K562 (cell line): ENCODE measurements around the gene GOLT1A. TPM values are rescaled to one million over a fixed set of nuclear protein-coding genes. Genes with fewer than 3 reads are reported as not detected.

Experiments
- ATAC-seq: fragments of 200-7000 bp; cut with Tn5 transposase; 3 replicates; pipeline ENCODE4 v1.9.1; 2020; ENCODE audit warnings: moderate library complexity
- BruUV-seq: library from RNA; stranded (reverse); fragments of 400-500 nt; replicated peaks from 2 replicates; lab custom pipeline; 2021; lab: Mats Ljungman, UMichigan
- CTCF ChIA-PET: fragments of 300-600 bp; formaldehyde crosslinking; extraction: SDS; loops from one replicate; lab custom pipeline; 2021; ENCODE audit warnings: low intra/inter-chr PET ratio; lab: Yijun Ruan, JAX
- POLR2A ChIA-PET: fragments of 300-600, 350-650 bp; sonication (Branson Sonifier 250); formaldehyde crosslinking; extraction: SDS; loops from one replicate; lab custom pipeline; 2021; ENCODE audit warnings: antibody characterized with exemption, inconsistent platforms; lab: Yijun Ruan, JAX
- DNase-seq, 4 experiments: peaks; one replicate each; pipeline versions ENCODE4 v3.0.0 to v3.0.0-alpha.2; 2011 to 2018; ENCODE audit warnings: low spot score in 3 of 4, mixed read lengths in 3 of 4; ENCODE audit errors: extremely low read depth in 1 of 4
- FAIRE-seq: peaks from 2 replicates; lab custom pipeline; 2011; peaks lifted over from hg19 to GRCh38; lab: Jason Lieb, UNC
- H2AFZ ChIP-seq: 2 replicates; pipeline ENCODE4 v1.6.0; 2011; ENCODE audit warnings: low read depth, low read length, control low read depth, inconsistent platforms
- H3K27ac ChIP-seq: fragments of 200-600 bp; 3 replicates; pipeline ENCODE4 v1.8.0; 2011; ENCODE audit warnings: low read depth, mild to moderate bottlenecking, control low read depth, inconsistent platforms, low read length, moderate library complexity, mixed read lengths; ENCODE audit errors: extremely low read depth
- H3K27me3 ChIP-seq, 2 experiments: fragments of 300-600 bp in 1 of 2; 2 replicates in 1 of 2; 3 replicates in 1 of 2; pipeline versions ENCODE4 v1.6.0 to v1.8.0; 2011; ENCODE audit warnings: inconsistent platforms in 2 of 2, low read length in 2 of 2, mild to moderate bottlenecking in 1 of 2, mixed read lengths in 1 of 2, moderate library complexity in 1 of 2; ENCODE audit not compliant: control insufficient read depth in 2 of 2, insufficient read depth in 2 of 2
- H3K36me3 ChIP-seq: fragments of 300-600 bp; 3 replicates; pipeline ENCODE4 v1.8.0; 2011; ENCODE audit warnings: mild to moderate bottlenecking, low read length, inconsistent platforms; ENCODE audit not compliant: control insufficient read depth, insufficient read depth
- H3K4me1 ChIP-seq, 2 experiments: fragments of 200-600 bp in 1 of 2; replicated peaks in 1 of 2; 2 replicates in 1 of 2; 3 replicates in 1 of 2; pipeline versions ENCODE4 v1.5.1 to v1.8.0; 2011; ENCODE audit warnings: inconsistent platforms in 2 of 2, low read length in 2 of 2, mild to moderate bottlenecking in 1 of 2, mixed read lengths in 1 of 2, moderate library complexity in 1 of 2; ENCODE audit not compliant: control insufficient read depth in 2 of 2, insufficient read depth in 2 of 2
- H3K4me2 ChIP-seq: 2 replicates; pipeline ENCODE4 v1.6.1; 2011; ENCODE audit warnings: low read length, control low read depth, inconsistent platforms, mixed read lengths; ENCODE audit not compliant: insufficient read depth
- H3K4me3 ChIP-seq: fragments of 200-600 bp; sonication (generic), shearing (Covaris generic); 2 replicates; pipeline ENCODE4 v1.5.1; 2016; ENCODE audit warnings: control low read depth, inconsistent platforms
- H3K79me2 ChIP-seq: fragments of 200-600 bp; 3 replicates; pipeline ENCODE4 v1.8.0; 2011; ENCODE audit warnings: low read length, inconsistent platforms; ENCODE audit not compliant: control insufficient read depth, insufficient read depth
- H3K9ac ChIP-seq, 2 experiments: 2 replicates each; pipeline versions ENCODE4 v1.6.0 to v1.6.1; 2011; ENCODE audit warnings: low read depth in 2 of 2, low read length in 2 of 2, control low read depth in 1 of 2, inconsistent platforms in 1 of 2, mild to moderate bottlenecking in 1 of 2, mixed read lengths in 1 of 2; ENCODE audit not compliant: insufficient read depth in 1 of 2
- H3K9me1 ChIP-seq: one replicate; pipeline ENCODE4 v1.6.0; 2011; ENCODE audit warnings: inconsistent platforms, mild to moderate bottlenecking, low read length, moderate library complexity; ENCODE audit not compliant: control insufficient read depth, insufficient read depth
- H3K9me3 ChIP-seq: replicated peaks from 2 replicates; pipeline ENCODE4 v1.5.1; 2011; ENCODE audit warnings: low read depth, low read length, inconsistent platforms; ENCODE audit not compliant: control insufficient read depth, insufficient read depth
- H4K20me1 ChIP-seq: replicated peaks from 2 replicates; pipeline ENCODE4 v1.6.1; 2011; ENCODE audit warnings: low read length, inconsistent platforms, mixed read lengths; ENCODE audit not compliant: control insufficient read depth, insufficient read depth
- EGR1 ChIP-seq: fragments of 450-650 bp; conservative IDR thresholded peaks from 2 replicates; pipeline ENCODE4 v1.6.1; 2017; ENCODE audit warnings: mild to moderate bottlenecking
- ETV6 ChIP-seq, 3 experiments: fragments of 150-350 bp in 1 of 3; sonication (generic) in 1 of 3; formaldehyde crosslinking in 1 of 3; IDR thresholded peaks; 2 replicates each; pipeline versions ENCODE4 v1.6.1 to v1.8.0; 2014 to 2022; ENCODE audit warnings: borderline replicate concordance in 2 of 3, low read depth in 2 of 3, antibody characterized with exemption in 1 of 3, low read length in 1 of 3, mild to moderate bottlenecking in 1 of 3, missing genetic modification reagents in 1 of 3
- HDGF ChIP-seq: fragments of 450-650 bp; IDR thresholded peaks from 2 replicates; pipeline ENCODE4 v1.6.1; 2016
- HLTF ChIP-seq: fragments of 450-650 bp; IDR thresholded peaks from 2 replicates; pipeline ENCODE4 v1.6.1; 2016
- PTRF ChIP-seq: fragments of 450-650 bp; IDR thresholded peaks from 2 replicates; pipeline ENCODE4 v1.6.1; 2016; ENCODE audit warnings: mild to moderate bottlenecking, missing genetic modification characterization, missing compliant biosample characterization
- RBBP5 ChIP-seq: fragments of 200-600 bp; sonication (generic); IDR thresholded peaks from 2 replicates; pipeline ENCODE4 v1.6.1; 2012; ENCODE audit warnings: borderline replicate concordance, mild to moderate bottlenecking, low read length, control low read depth, inconsistent platforms; ENCODE audit not compliant: insufficient read depth, poor library complexity, severe bottlenecking
- RBM25 ChIP-seq: fragments of 200-400 bp; formaldehyde crosslinking; IDR thresholded peaks from 2 replicates; pipeline ENCODE4 v1.6.1; 2018; ENCODE audit warnings: low read length, low read depth, moderate library complexity; ENCODE audit not compliant: severe bottlenecking
- SAFB ChIP-seq: fragments of 200-400 bp; formaldehyde crosslinking; IDR thresholded peaks from 2 replicates; pipeline ENCODE4 v1.6.1; 2017; ENCODE audit warnings: low read depth, low read length, borderline replicate concordance
- SNRNP70 ChIP-seq: fragments of 200-400 bp; formaldehyde crosslinking; optimal IDR thresholded peaks from 2 replicates; pipeline ENCODE3; 2017; ENCODE audit warnings: low read depth, low read length
- TBP ChIP-seq: optimal IDR thresholded peaks from 2 replicates; pipeline ENCODE3; 2011; ENCODE audit warnings: low read depth, low read length, improper control_type of control experiment
- THRAP3 ChIP-seq: fragments of 450-650 bp; IDR thresholded peaks from 2 replicates; pipeline ENCODE4 v1.6.1; 2016; ENCODE audit warnings: mild to moderate bottlenecking, inconsistent platforms, borderline replicate concordance
- WGBS: fragments of 100-300 bp; shearing (Covaris generic); methylation state at CpG from one replicate; pipeline ENCODE4 v1.1.6; 2016; ENCODE audit warnings: low coverage, mixed read lengths; ENCODE audit not compliant: insufficient coverage; ENCODE audit errors: missing lambda C conversion rate; 5-methylcytosine and 5-hydroxymethylcytosine counted together
- in situ Hi-C: fragments of 300-500 bp; cut with MboI; formaldehyde crosslinking; loops from 4 replicates; pipeline ENCODE4 v1.15.0; 2018; ENCODE audit warnings: inconsistent platforms, mixed read lengths
- intact Hi-C: fragments of 100-400 bp; cut with micrococcal nuclease; formaldehyde crosslinking; loops from 2 replicates; pipeline ENCODE4 v1.14.2; 2022
- polyA plus RNA-seq, 8 experiments: library from polyadenylated mRNA; depleted of rRNA in 4 of 8; stranded (reverse) in 5 of 8; unstranded in 3 of 8; fragments of >200 nt; fragmentation: Nextera tagmentation in 2 of 8; fragmentation: Illumina TruSeq in 1 of 8; extraction: Ambion mirVana in 2 of 8; extraction: Trizol in 1 of 8; gene quantifications; 2 replicates each; pipeline versions ENCODE4 v1.2.1 to v1.2.3, GENCODE V29; 2011 to 2014; ENCODE audit warnings: inconsistent platforms in 1 of 8, missing spikeins in 1 of 8
- total RNA-seq, 7 experiments: library from RNA; depleted of rRNA in 6 of 7; stranded (reverse); fragments of >200 nt in 6 of 7; fragmentation: Illumina TruSeq in 2 of 7; extraction: Trizol in 2 of 7; gene quantifications; 2 replicates each; pipeline versions ENCODE4 v1.2.1 to v1.2.3, GENCODE V29; 2011 to 2021; ENCODE audit warnings: low replicate concordance in 1 of 7
- TF ChIP-seq, protein P1 (sequence below): sonication (generic); formaldehyde crosslinking; IDR thresholded peaks from 2 replicates; pipeline ENCODE4 v1.8.0; 2022; ENCODE audit warnings: mild to moderate bottlenecking, missing genetic modification reagents
- TF ChIP-seq, protein P2 (sequence below): sonication (generic); IDR thresholded peaks from 2 replicates; pipeline ENCODE4 v1.6.1; 2016

The GOLT1A gene
- total and polyA plus RNA-seq, 9 of the 15 experiments (the other 6 are each of a cell fraction or from before 2014, with no cell fraction given): not detected

DNA sequence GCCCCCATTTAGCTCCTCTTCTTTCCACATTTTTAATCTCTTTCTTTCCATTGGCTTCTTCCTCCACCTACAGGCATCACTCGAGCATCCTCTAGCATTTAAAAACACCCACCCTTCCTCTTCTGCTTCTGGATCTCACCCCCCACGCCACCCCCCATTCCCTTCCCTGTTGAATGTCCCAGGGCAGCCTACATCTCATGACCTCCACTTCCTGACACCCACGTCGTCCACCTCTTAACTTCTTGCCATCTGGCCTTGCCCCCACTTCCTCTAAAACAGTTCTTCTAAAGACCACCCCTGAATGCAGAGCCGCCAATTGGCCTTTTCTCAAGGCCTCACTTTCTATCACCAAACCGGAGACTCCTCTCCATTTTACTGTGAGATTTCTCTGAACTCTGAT, 55.8 kb downstream of the GOLT1A start:
- no peak overlapping the region for H2AFZ ChIP-seq
- peaks cover 3% of the 10 kb centered on the region for H3K9me1 ChIP-seq
- no peaks in the 10 kb centered on the region for H3K79me2 ChIP-seq
- no peak overlapping the region for H3K9ac ChIP-seq
- TF ChIP-seq ETV6 (IDR thresholded peaks at IDR 0.05; ENCODE audit: borderline replicate concordance in 1 of 2, low read depth in 2 of 2, low read length in 1 of 2): no peak
- no peak for TF ChIP-seq ETV6 (CRISPR knock-in tag; IDR thresholded peaks at IDR 0.05; ENCODE audit: borderline replicate concordance)
- TF ChIP-seq HLTF: no peak
- TF ChIP-seq SAFB: no peak
- 2% methylated on average over 5 of the region's 6 CpGs for WGBS
- POLR2A ChIA-PET: interaction anchor here (0.7 kb wide), 1 partner anchor 29 kb away, joined by 3 read pairs; no protein-coding TSS in a partner anchor
- no peaks in the 10 kb centered on the region for H3K4me1 ChIP-seq
- no peak overlapping the region for H3K4me3 ChIP-seq
- no peak overlapping the region for H3K27ac ChIP-seq
- H4K20me1 ChIP-seq: peaks cover 7% of the 10 kb centered on the region
- H3K4me2 ChIP-seq: no peak overlapping the region
- BruUV-seq: no TSS peak
- H3K9me3 ChIP-seq: no peaks in the 10 kb centered on the region
- H3K36me3 ChIP-seq: no peaks in the 10 kb centered on the region
- CTCF ChIA-PET: no interaction called here
- intact Hi-C loops: no loop called here
- no peak for FAIRE-seq
- DNase-seq: no peak
- peaks cover 3 to 59% of the 10 kb centered on the region in 2 experiments; a peak in 3 of 5 replicates for H3K27me3 ChIP-seq
- in situ Hi-C loops: loop anchor here (5.0 kb wide), 1 partner anchor 204 kb away; no protein-coding TSS in a partner anchor
- ATAC-seq: no peak

DNA sequence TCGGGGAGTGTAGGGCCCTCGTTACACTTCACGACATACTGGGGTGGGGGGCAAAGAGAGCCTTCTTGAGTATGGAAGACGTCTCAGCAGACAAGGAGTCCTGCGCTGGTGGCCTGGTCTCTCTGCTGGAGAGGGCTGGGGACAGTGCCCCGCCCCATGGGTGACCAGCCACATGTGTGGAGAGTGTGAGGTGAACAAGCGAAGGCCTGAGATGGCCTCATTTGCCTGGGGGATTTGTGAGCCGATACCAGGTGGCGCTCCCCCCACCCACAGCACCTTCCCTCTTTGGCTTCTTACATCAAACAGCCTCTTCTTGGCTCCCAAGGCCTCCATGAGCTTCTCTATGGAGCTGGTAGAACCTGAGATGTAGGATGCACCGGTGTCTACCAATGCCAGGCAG, 57.9 kb downstream of the GOLT1A start:
- peaks cover 0 to 18% of the 10 kb centered on the region in 2 experiments; a peak in 2 of 5 replicates for H3K4me1 ChIP-seq
- WGBS: under 1% methylated on average over 10 of the region's 10 CpGs
- no peak overlapping the region for H2AFZ ChIP-seq
- ChIA-PET POLR2A (no interaction called here), CTCF (no interaction called here)
- H3K9ac ChIP-seq: no peak overlapping the region
- H3K9me1 ChIP-seq: peaks cover 3% of the 10 kb centered on the region
- no peak for DNase-seq
- ATAC-seq: no peak
- no peak overlapping the region for H3K27ac ChIP-seq
- FAIRE-seq: no peak
- no peaks in the 10 kb centered on the region for H3K9me3 ChIP-seq
- no peak overlapping the region for H3K4me3 ChIP-seq
- H3K36me3 ChIP-seq: no peaks in the 10 kb centered on the region
- in situ Hi-C loops: loop anchor here (5.0 kb wide), 1 partner anchor 206 kb away; no protein-coding TSS in a partner anchor
- no peaks in the 10 kb centered on the region for H3K79me2 ChIP-seq
- peaks cover 7% of the 10 kb centered on the region for H4K20me1 ChIP-seq
- BruUV-seq: no TSS peak
- H3K4me2 ChIP-seq: no peak overlapping the region
- intact Hi-C loops: no loop called here
- peaks cover 8 to 65% of the 10 kb centered on the region in 2 experiments; a peak in 4 of 5 replicates for H3K27me3 ChIP-seq
- TF ChIP-seq THRAP3 (no peak), RBM25 (no peak), HDGF (no peak), SNRNP70 (no peak), PTRF (tag) (no peak), RBBP5 (no peak), TBP (no peak), EGR1 (no peak)
- TF ChIP-seq, protein P1, sequence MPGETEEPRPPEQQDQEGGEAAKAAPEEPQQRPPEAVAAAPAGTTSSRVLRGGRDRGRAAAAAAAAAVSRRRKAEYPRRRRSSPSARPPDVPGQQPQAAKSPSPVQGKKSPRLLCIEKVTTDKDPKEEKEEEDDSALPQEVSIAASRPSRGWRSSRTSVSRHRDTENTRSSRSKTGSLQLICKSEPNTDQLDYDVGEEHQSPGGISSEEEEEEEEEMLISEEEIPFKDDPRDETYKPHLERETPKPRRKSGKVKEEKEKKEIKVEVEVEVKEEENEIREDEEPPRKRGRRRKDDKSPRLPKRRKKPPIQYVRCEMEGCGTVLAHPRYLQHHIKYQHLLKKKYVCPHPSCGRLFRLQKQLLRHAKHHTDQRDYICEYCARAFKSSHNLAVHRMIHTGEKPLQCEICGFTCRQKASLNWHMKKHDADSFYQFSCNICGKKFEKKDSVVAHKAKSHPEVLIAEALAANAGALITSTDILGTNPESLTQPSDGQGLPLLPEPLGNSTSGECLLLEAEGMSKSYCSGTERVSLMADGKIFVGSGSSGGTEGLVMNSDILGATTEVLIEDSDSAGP (CRISPR knock-in tag): no peak
- TF ChIP-seq, protein P2, sequence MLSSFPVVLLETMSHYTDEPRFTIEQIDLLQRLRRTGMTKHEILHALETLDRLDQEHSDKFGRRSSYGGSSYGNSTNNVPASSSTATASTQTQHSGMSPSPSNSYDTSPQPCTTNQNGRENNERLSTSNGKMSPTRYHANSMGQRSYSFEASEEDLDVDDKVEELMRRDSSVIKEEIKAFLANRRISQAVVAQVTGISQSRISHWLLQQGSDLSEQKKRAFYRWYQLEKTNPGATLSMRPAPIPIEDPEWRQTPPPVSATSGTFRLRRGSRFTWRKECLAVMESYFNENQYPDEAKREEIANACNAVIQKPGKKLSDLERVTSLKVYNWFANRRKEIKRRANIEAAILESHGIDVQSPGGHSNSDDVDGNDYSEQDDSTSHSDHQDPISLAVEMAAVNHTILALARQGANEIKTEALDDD: no peak
